NCI-H1694 treated with DMSO at 0.1 percent for 48 hours (cell line): ENCODE data around the gene ZNF652.
"Not testable (repeated sequence)": the region's sequence is repeated elsewhere in the genome, so short reads cannot be mapped to it uniquely, and the experiment has no call there.

ENCODE experiments used
- DNase-seq: peaks from one replicate; lab custom pipeline; 2025; lab: John Stamatoyannopoulos, UW

Gene ZNF652

DNA sequence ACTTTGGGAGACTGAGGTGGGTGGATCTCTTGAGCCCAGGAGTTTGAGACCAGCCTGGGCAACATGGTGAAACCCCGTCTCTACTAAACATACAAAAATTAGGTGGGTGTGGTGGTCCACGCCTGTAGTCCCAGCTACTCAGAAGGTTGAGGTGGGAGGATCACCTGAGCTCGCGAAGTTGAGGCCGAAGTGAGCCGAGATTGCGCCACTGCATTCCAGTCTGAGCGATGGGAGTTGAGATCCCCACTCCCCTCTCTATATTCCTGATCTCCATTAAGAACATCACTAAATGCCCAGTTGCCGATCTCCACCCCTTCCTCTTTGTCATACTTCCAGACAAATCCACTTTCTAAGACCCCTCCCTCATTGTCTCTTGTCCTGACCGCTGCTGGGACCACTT is 24.3 kb upstream of the ZNF652 start:
- DNase-seq, result no peak

DNA sequence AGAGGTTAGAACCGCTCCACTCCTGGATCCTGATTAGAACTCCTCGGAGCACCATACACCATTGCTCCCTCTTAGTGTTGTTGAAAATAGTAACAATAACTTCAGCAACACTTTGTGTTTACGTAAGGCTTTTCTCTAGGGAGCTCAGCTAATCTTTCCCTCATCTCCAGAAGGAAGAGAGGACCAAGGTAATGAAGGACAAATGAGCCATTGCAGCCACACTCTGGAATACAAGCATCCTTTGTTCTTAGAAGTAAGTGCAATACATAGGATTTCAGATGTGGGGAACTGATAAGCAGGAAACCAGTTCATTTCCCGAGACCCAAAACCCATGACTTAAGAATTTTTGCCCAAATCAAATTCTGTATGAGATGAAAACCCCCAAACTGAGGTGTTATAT is 22.9 kb upstream of the ZNF652 start:
- no peak for DNase-seq

DNA sequence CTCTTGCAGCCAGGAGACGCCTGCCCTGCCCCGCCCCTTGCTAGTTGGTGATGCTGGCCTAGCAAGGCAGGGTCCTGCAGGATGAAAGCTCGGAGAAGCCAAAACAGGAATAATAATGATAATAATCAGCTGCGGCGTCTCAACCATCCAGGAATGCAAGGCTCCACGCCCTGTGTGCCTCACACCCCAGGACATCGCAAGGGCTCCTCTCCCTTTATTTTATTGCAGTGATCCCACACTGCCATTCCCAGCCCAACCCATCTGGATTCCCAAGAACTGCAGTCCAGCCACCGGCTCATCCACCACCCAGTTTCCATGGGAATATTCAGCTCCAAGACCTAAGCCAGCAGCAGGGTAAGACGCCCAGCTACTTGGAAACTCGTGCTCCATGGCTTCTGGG is 21.0 kb upstream of the ZNF652 start:
- DNase-seq, result no peak

DNA sequence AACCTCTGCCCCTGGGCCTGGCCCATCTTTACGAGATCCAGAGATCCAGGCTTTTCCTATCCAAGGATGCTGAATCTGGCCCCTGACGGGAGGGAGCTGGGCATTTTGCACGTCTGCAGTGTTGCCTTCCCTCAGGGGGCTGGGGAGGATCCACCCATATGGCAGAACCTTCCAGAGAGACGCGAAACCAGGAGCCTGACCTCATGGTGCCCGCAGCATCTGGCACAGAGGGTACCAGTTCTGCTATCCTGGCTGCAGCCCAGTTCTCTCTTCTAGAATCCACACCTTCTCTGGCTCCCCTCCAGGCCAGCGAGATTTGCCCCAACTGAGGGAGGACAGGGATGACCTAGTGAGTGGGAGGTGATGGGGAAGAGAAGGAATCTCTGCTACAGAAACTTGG is 20.5 kb upstream of the ZNF652 start:
- no peak for DNase-seq

DNA sequence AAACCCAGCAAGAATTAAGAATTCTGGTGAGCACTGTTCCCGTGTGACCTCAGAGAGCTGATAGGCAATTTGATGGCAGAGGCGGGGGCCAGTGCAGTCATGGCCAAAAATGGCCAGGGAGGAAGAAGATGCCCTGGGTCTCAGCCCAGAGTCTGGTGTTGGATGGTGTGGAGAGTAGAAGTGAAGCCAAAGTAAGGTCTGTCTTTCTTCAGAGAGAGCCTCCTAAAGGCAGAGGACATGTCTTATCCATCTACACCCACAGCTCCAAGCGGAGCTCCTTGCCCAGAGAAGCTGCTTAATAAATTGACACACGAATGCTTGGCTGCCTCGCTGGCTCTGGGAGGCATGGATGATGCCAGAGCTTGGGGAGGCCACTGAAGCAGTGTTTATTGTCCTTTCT is 19.7 kb upstream of the ZNF652 start:
- DNase-seq, result no peak

DNA sequence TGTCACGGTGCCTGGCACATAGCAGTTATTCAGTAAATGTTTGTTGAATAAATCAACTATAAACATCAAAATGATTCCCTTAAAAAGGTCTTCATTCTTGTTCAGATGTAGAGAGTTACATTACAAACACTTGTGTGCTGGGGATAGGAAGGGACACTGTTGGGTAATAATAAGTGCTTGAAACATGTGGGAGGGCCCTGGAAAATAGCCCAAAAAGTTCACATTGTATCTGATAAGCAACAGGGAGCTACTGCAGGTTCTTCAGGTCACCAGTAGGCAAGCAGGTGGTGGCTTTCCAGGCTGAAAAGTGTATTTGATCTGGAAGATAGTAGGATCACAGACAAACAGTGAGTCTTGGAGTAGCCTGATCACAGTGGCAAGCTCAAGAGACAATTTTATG is 19.0 kb upstream of the ZNF652 start:
- DNase-seq, result no peak

DNA sequence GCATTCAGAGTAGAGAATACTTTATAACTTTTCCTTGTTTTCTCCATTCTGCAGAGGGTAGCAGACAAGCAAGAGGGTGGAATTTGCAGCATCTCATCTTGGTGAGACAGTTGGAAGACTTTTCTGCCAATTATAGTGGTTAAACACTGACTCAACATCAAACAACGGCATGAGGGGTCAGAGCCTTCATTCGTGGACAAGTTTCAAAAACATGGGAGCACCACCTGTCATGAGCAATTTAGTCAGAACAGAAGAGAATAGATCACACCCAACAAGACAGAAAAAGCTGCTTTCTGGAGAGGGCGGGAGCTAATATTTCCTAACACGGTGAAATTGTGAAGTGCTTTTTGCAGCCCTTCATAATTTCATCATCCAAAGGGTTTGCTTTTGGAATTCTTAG is 17.9 kb upstream of the ZNF652 start:
- no peak for DNase-seq

DNA sequence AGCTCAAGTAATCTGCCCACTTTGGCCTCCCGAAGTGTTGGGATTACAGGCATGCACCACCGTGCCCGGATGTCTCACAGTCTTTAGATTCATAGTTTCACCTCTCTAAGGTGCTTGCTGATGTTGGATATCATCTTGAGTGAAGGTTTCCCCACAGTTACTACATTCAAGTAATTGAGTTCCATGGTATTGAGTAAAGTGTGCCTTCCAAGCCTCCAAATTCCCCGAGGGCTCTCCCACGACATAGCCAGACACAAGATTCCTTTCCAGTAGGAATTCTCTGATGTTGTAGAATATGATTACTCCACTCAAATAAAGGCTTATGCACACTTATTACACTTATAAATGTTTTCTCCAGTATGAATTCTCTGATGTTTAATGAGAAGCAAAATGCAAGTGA is 16.3 kb upstream of the ZNF652 start:
- DNase-seq, result no peak

DNA sequence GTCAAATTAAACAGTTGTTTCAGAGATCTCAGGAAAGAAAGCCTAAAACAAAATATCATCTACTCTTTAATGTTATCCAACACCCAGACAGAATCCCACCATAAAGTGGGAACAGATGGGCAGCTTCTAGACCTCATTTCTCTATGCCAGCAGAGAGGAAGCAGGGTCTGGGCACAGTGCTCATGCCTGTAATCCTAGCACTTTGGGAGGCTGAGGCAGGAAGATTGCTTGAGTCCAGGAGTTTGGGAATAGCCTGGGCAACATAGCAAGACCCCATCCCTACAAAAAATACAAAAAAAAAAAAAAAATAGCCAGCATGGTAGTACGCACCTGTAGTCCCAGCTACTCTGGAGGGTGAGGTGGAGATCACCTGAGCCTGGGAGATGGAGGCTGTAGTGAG is 13.5 kb upstream of the ZNF652 start:
- no peak for DNase-seq

DNA sequence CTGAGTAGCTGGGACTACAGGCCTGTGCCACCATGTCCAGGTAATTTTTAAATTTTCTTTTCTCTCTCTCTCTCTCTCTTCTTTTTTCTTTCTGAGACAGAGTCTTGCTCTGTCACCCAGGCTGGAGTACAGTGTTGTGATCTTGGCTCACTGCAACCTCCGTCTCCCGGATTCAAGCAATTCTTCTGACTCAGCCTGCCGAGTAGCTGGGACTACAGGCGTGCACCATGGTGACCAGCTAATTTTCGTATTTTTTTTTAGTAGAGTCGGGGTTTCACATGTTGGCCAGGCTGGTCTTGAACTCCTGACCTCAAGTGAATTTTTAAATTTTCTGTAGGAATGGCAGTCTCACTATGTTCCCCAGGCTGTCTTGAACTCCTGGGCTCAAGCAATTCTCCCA is 11.1 kb upstream of the ZNF652 start:
- no peak for DNase-seq

DNA sequence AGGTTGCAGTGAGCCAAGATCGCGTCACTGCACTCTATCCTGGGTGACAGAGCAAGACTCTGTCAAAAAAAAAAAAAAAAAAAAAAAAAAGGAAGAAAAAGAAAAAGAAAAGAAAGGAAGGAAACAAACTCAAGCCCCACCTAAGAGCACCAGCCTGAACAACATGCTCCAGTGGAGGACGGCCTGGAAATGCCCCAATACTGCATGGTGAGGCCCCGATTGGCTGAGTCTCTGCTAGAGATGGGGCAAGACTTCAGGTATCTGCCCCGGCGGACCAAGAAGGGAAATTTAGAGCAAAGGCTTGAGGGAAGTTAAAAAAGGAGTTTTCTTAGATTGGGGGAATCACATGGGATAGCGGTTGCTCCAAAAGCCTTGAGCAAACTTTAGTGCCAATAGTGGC is 10.4 kb upstream of the ZNF652 start:
- no peak for DNase-seq

DNA sequence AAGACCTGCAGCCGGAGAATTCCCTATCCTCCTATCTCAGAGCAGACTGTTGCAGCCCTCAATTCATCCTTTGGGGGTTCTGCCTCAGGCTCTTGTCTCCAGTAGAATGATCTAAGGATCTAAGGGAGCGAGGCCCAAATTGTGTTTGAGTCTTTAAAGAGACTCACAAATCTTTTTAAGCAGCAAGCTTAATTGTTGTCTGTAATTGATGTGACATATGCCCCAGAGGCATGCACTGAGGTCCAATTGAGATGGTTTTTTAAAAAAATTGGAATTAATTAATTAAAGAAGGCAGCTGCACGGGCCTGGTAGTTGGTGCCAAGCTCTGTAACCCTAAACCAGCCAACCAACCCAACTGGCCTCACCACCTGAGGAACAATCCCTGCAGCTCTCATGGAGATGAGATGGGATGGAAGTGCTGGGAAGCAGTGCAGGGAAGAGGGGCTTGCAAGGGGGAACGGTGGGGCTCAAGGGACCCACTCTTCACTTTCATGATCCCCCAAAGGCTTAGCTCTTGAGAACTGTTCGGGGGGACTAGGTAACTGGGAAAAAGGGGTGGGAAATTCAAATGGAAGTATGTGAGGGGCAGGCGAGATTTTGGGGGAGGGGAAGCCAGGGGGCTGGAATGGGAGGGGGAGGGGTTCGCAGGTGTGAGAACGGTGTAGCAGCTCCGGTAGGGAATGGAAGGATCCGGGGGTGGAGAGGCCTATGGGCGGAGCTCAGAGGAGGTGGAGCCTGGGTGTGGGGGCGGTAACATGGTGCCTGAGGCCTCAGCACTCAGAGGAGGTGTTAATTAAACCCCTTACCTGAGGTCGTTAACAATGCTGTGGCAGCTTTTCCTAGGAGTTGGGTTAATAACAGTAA is 9.2 kb upstream of the ZNF652 start:
- DNase-seq, result no peak

DNA sequence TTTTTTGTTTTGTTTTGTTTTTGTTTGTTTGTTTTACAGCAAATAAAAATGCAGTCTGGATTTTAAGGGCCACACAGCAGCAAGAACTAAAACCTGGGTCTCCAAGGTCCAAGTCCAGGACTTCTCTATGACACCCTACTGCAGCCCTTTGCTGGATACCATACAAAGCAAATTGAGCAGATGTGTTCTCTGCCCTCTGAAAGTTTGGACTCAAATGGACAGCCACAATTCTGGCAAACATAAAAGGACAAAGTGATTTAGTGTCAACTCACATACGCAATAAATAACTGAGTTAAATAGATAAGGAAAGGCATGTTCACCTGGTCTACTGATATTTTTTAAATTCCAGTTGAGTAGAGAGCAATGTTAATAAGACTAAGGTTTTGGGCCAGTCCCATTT is 7.7 kb upstream of the ZNF652 start:
- no peak for DNase-seq

DNA sequence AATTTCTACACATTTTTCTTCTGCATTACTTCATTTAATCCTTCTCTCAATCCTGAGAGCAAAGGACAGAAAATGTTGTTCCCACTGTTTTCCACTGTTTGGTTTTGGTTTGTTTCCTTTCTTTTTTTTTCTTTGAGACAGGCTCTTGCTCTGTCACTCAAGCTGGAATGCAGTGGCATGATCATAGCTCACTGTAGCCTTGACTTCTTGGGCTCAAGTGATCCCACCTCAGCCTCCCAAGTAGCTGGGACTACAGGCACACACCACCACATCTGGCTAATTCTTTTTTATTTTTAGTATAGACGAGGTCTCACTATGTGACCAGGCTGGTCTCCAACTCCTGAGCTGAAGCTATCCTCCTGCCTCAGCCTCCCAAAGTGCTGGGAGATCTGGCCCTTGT is 7.0 kb upstream of the ZNF652 start:
- no peak for DNase-seq

DNA sequence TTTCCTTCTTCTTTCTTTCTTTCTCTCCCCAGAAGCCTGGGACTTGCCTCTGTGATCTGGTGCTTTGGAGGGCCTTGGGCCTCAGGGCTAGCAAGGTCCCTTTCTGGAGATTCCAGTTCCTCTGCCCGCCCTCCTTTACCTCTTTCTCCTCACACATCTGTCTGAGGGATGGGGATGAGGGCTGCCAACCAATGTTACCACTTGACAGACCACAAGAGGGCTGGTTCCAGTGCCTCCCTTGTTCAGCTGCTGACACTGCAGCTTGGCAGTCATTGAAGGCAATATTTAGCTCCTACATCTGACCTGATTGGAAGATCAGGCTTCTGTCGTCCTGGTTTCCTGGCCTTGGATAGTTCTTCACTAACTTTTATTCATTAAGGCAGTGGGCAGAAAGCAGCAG is 3.6 kb upstream of the ZNF652 start:
- peak; percentile 26 for DNase-seq

DNA sequence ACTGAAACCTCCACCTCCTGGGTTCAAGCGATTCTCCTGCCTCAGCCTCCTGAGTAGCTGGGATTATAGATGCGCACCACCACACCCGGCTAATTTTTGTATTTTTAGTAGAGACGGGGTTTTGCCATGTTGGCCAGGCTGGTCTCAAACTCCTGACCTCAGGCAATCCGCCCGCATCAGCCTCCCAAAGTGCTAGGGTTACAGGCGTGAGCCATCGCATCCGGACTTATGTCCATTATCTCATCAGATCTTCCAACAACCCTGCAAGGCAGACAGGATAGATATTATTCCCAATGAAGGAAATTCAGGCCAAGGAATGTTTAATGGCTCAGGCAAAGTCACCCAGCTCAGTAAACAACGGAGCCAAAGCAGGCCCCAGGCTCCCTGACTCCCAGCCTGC is 3.1 kb upstream of the ZNF652 start:
- DNase-seq, result not testable (repeated sequence)

DNA sequence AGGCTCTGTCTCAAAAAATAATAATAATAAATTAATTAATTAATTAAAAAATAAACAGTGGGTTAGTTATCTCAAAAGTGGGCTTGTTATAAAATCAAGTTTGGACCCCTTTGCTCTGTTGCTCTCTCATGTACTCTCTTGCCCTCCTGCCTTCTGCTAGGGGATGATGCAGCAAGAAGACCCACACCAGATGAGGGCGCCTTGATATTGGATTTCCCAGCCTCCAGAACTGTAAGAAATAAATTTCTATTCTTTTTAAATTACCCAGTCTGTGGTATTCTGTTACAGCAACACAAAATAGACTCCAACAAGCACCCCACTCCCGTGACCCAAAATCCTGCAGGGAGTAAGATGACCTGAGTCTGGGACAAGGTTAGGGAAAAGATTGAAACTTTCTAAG is 2.1 kb upstream of the ZNF652 start:
- DNase-seq, result no peak

DNA sequence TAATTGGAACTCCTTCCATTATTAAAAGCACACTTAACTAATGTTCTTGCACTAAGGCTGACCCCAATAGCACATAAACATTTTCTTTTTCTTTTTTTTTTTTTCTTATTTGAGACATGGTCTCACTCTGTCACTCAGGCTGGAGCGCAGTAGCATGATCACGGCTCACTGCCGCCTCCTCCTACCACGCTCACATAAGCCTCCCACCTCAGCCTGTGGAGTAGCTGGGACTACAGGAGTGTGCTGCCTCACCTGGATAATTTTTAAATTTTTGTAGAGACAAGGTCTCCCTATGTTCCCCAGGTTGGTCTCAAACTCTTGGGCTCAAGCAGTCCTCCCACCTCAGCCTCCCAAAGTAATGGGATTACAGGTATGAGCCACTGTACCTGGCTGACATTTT is 1.2 kb upstream of the ZNF652 start:
- no peak for DNase-seq

DNA sequence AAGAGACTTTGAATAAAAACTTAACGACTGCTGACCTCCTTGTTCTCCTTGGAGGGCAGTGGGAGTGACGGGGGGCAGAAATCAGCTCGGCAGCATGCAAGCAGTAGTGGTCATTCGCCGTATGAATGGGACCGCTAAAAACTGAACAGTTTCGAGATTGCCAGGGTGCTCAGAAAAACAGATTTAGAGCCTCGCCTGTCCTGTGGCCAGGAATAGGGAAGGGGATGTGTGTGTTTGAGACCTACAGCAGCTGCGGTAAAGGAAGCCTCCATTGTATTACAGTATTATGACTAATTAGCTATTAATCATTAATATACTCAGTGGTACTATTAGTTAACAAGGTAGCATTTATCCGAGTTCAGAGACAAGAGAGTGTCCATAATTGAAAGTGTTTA is 670 bp upstream of the ZNF652 start:
- DNase-seq, result no peak

DNA sequence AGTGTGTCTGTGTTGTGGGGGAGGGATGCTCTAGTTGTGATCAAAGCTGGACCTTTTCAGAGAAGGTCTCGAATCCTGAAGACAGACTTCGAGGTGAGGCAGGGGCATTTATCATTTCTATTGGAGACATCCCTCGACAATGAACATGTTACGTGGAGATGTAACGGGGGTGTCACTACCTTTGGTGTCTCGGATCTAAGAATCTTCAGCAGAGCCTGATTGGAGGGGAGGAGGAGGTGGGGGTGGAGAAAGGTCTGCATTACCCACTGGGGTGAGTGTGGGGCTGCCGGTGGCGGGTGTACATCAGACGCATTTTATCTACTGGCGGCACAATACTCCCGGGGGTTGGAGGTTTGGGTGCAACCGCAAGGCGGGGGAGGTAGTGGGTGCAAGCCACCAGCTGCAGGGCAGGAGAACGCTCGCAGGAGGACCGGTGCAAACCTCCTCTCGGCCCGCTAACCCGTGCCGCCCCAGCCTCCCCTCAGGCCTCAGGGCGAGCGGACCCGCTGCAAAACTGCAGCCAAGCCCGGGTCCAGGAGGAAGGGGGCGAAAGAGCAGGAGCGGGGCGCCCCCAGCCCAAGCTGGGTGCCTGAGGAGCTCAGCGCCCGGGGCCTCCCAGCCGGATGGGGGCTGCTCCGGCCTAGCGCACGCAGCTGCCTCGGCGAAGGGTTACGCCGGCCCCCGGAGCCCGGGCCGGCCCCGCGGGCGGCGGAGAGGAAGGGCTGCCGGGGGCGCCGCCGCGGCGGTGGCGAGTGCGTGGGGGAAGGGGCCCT is 735 bp downstream of the ZNF652 start:
- DNase-seq, result no peak

DNA sequence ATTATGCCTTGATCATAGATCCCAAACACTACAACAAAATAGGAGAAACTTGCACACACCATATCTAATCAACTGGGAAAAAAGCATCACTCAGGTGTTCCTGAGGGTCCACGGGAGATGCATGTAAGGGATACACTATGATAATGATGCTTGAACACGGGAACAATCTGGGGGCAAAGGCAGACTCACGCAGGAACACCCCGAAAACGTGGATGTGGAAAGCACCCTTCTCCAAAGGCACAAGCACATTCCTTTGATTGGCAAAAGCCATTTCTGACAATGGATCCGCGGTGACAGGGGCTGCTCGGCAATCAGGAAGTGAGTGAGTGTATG is 1.3 kb downstream of the ZNF652 start:
- DNase-seq, result no peak

DNA sequence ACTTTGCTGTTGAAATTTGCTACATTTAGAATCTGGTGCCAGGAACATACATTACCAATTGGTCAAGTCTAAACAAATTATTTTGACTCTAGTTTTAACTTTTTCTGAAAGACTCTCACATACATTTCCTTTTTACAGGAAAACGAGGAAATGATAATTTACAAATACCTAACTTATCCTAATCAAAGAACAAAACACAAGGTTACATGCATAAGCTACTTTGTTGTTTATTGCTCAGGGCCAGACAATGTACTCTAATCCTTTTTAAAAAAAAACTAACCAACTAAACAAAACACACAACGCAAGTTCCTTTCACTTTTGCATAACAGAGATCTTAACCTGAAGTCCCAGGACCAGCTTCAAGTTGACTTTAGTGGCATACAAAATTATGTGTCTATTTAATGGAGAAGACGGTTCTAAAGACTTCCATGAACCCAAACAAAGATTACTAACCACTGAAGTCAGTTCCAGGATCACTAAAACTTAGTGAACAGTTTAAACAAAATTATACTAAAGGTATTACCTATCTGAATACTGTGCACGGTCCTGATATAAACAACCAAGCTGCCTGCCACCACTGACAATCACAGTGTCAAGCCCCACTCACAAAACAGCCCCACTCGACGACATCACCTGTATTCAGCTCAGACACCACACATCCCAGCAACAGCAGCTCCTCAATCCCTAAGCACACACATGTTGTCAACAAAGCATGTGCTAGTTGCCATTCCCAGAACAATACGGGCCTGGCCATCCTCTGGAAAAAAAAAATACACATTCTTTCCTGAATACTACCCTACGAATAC is 1.9 kb downstream of the ZNF652 start:
- no peak for DNase-seq
